Peyer's patch (tissue), 4 donors: ENCODE results near the gene ADAT1. TPM values are rescaled to one million over a fixed set of nuclear protein-coding genes. Genes with fewer than 3 reads are reported as not detected.
A peak's percentile ranks its signal among the peaks of the same experiment; 100 is the strongest.

Source experiments
- DNase-seq, 3 donors: peaks; one replicate each; pipeline ENCODE4 v3.0.0-alpha.2; 2017 to 2019
- H3K27ac ChIP-seq, 4 donors: fragments of 200-600 bp; sonication (generic); one replicate each; pipeline ENCODE4 v1.5.1; 2016 to 2019
- H3K27me3 ChIP-seq, 2 donors: fragments of 200-600 bp; sonication (generic); one replicate each; pipeline ENCODE4 v1.5.1; 2019
- H3K36me3 ChIP-seq, 3 donors: fragments of 200-600 bp; sonication (generic); one replicate each; pipeline ENCODE4 v1.5.1; 2016 to 2019
- H3K4me1 ChIP-seq, 4 donors: fragments of 200-600 bp; sonication (generic); one replicate each; pipeline ENCODE4 v1.5.1; 2016 to 2019
- H3K4me3 ChIP-seq, 4 donors: fragments of 200-600 bp; sonication (generic); 1 replicate in 3 of 4; 2 replicates in 1 of 4; pipeline ENCODE4 v1.5.1; 2016 to 2019; ENCODE audit warnings: mild to moderate bottlenecking in 1 of 4
- H3K9me3 ChIP-seq, 4 donors: fragments of 200-600 bp; sonication (generic); one replicate each; pipeline ENCODE4 v1.5.1; 2016 to 2019; ENCODE audit warnings: mild to moderate bottlenecking in 1 of 4
- POLR2A ChIP-seq, 2 donors: fragments of 450-650 bp; IDR thresholded peaks; one replicate each; pipeline ENCODE4 v1.5.1; 2017; ENCODE audit warnings: antibody characterized with exemption in 2 of 2, mild to moderate bottlenecking in 2 of 2, moderate library complexity in 2 of 2
- total RNA-seq, 4 donors: library from RNA; depleted of rRNA; stranded (reverse); fragments of >200 nt; gene quantifications; one replicate each; pipeline ENCODE4 v1.1.0, GENCODE V29; 2016
- TF ChIP-seq, protein P1 (sequence below), 6 experiments: fragments of 450-650 bp in 4 of 6; fragments of 200-600 bp in 2 of 6; sonication (generic) in 1 of 6; IDR thresholded peaks; one replicate each; pipeline ENCODE4 v1.5.1; 2017 to 2019; ENCODE audit warnings: antibody characterized with exemption in 6 of 6, mild to moderate bottlenecking in 3 of 6, moderate library complexity in 1 of 6

ADAT1 gene
- total RNA-seq, 4 donors from 2014 or later, result 39.2 to 74.1 (median 66.6) TPM

DNA sequence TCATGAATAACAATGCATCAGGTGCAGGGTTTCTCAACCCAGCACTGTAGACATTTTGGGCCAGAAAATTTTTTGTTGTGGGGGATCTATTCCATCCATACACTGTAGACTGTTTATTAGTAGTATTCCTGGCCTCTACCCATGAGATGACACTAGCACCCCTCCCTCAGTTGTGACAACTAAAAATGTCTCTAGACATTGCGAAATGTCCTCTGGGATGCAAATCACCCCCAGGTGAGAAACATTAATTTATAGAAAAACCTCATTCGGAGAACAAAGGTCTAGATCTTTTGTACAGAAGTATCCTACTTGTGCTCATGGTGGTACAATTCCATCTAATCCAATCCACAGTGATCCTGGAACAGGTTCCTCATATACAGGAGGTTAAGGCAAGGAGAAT is 4.3 kb downstream of the ADAT1 start:
- Histone ChIP-seq H3K4me1 (peaks cover 0 to 13% (median 5%) of the 10 kb centered on the region in 4 donors), H3K4me3 (no peak overlapping the region), H3K9me3 (no peaks in the 10 kb centered on the region), H3K27ac (no peak overlapping the region), H3K27me3 (no peaks in the 10 kb centered on the region), H3K36me3 (peaks cover 0 to 33% (median 0%) of the 10 kb centered on the region in 3 donors)
- DNase-seq, result no peak
- TF ChIP-seq, protein P1, sequence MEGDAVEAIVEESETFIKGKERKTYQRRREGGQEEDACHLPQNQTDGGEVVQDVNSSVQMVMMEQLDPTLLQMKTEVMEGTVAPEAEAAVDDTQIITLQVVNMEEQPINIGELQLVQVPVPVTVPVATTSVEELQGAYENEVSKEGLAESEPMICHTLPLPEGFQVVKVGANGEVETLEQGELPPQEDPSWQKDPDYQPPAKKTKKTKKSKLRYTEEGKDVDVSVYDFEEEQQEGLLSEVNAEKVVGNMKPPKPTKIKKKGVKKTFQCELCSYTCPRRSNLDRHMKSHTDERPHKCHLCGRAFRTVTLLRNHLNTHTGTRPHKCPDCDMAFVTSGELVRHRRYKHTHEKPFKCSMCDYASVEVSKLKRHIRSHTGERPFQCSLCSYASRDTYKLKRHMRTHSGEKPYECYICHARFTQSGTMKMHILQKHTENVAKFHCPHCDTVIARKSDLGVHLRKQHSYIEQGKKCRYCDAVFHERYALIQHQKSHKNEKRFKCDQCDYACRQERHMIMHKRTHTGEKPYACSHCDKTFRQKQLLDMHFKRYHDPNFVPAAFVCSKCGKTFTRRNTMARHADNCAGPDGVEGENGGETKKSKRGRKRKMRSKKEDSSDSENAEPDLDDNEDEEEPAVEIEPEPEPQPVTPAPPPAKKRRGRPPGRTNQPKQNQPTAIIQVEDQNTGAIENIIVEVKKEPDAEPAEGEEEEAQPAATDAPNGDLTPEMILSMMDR (IDR thresholded peaks at IDR 0.05), result no peak
- TF ChIP-seq POLR2A (IDR thresholded peaks at IDR 0.05), result no peak

DNA sequence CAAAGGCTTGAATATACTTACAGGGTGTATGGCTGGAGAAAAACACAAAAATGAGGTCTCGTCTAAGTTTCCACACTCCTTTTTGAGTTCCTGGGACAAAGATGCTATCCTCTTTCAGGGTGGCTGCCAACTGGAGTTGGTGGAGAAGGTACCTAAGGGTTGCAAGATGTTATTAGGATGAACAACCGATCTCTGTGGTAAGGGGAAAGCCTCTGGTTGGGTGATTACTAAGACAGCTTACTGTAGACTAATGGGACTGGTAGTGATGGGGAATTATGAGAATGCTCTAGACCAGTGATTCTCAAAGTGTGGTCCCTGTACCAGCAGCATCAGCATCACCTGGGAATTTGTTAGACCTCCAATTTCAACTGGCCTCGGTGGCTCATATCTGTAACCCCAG is 6.0 kb downstream of the ADAT1 start:
- no peak for DNase-seq
- H3K27ac ChIP-seq, result peak overlapping the region in 3 of 4 donors; percentile 2 to 26 (median 20)
- peaks cover 0 to 46% (median 0%) of the 10 kb centered on the region in 3 donors for H3K36me3 ChIP-seq
- H3K4me1 ChIP-seq, result peaks cover 0 to 10% (median 3%) of the 10 kb centered on the region in 4 donors
- H3K9me3 ChIP-seq, result no peaks in the 10 kb centered on the region
- no peaks in the 10 kb centered on the region for H3K27me3 ChIP-seq
- H3K4me3 ChIP-seq, result no peak overlapping the region
- no peak for TF ChIP-seq POLR2A (IDR thresholded peaks at IDR 0.05)
- TF ChIP-seq, protein P1 (IDR thresholded peaks at IDR 0.05), result no peak

DNA sequence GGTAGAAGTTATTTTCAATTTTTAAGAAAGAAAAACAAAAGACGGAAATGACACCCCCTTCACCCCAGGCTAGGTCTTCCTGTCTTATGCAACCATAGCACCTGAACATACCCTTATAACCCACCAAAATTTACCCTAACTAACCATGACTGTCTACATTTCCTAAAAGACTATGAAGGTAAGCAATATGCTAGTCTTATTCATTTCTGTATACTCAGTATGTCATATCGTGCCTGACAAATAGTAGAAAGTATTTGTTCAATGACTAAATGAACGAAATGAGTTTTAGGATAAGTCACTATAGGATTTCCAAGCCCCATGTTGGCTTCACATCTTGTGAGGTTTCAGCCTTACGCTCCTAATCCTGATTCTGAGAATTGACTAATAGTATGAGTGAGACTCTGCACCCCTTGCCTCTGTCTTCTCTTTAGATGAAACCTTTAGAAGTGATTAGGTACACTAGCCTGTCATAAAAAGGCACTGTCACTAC is 6.5 kb downstream of the ADAT1 start:
- Histone ChIP-seq H3K4me1 (peaks cover 0 to 4% (median 0%) of the 10 kb centered on the region in 4 donors), H3K4me3 (no peak overlapping the region), H3K36me3 (peaks cover 0 to 52% (median 0%) of the 10 kb centered on the region in 3 donors), H3K27me3 (no peaks in the 10 kb centered on the region), H3K27ac (peak overlapping the region; percentile 2 to 31 (median 23)), H3K9me3 (no peaks in the 10 kb centered on the region)
- no peak for TF ChIP-seq POLR2A (IDR thresholded peaks at IDR 0.05)
- TF ChIP-seq, protein P1 (IDR thresholded peaks at IDR 0.05), result no peak
- no peak for DNase-seq

DNA sequence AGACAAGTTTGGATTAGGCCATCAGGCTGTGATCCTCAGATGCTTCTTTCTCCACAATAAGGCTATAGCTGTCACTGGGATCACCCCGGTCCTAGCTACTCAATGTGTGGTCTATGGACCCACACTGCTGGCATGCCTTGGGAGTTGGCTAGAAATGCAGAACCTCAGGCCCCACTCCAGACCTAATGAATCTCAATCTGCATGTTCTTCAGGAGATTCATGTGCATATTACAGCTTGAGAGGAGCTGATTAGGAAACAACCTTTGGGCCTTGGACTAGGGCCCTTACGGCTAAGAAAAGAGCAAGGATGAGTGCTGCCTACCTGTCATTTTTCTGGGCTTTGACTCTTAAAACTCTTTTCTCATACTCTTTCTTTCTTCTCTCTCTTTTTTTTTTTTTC is 7.5 kb downstream of the ADAT1 start:
- Histone ChIP-seq H3K36me3 (peaks cover 0 to 61% (median 0%) of the 10 kb centered on the region in 3 donors), H3K4me1 (no peaks in the 10 kb centered on the region), H3K4me3 (no peak overlapping the region), H3K27ac (peak overlapping the region in 2 of 4 donors; percentile 26 to 31), H3K27me3 (no peaks in the 10 kb centered on the region), H3K9me3 (no peaks in the 10 kb centered on the region)
- no peak for DNase-seq
- TF ChIP-seq, protein P1 (IDR thresholded peaks at IDR 0.05), result no peak
- TF ChIP-seq POLR2A (IDR thresholded peaks at IDR 0.05), result no peak

DNA sequence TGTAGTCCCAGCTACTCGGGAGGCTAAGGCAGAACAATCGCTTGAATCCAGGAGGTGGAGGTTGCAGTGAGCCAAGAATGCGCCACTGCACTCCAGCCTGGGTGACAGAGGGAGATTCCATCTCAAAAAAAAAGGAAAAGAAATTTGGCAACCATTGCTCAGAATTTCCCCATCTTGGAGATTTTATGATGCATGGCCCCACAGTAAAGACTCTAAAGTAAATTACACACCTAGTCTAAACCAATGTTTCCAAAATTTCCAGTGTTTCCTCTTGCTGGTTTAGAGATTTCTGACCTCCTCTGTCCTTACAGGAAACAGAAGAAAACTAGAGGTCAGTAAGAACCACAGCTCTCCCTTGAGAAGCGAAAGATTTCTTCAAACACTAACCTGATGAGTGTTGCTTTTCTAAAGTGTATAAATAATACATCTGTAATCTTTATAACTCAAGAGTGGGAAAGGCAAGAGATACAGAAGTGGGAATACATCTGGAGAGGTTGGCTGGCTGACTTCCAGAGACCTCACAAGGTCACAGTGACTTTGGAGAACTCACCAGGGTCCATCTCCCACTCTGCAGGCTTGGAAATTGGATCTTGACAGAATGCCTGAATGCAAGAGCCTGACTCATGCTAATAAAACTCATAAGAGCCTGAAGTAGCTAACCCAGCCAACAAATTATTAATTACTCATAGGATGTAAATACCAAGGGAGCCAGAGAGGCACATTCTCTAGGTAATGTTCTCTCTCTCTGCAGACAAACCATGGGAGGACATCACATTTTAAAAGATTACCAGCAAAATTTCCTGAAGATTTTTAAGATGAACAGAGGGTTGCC is 8.8 kb downstream of the ADAT1 start:
- no peaks in the 10 kb centered on the region for H3K9me3 ChIP-seq
- no peaks in the 10 kb centered on the region for H3K4me1 ChIP-seq
- H3K27ac ChIP-seq, result no peak overlapping the region
- TF ChIP-seq, protein P1 (IDR thresholded peaks at IDR 0.05), result no peak
- no peak for TF ChIP-seq POLR2A (IDR thresholded peaks at IDR 0.05)
- H3K4me3 ChIP-seq, result no peak overlapping the region
- H3K36me3 ChIP-seq, result peaks cover 0 to 72% (median 0%) of the 10 kb centered on the region in 3 donors
- no peak for DNase-seq
- H3K27me3 ChIP-seq, result no peaks in the 10 kb centered on the region
